K562 (cell line): ENCODE results near the gene ITGB2. TPM values are rescaled to one million over a fixed set of nuclear protein-coding genes. Genes with fewer than 3 reads are reported as not detected.

Source experiments
- ATAC-seq: fragments of 200-7000 bp; cut with Tn5 transposase; 3 replicates; pipeline ENCODE4 v1.9.1; 2020; ENCODE audit warnings: moderate library complexity
- BruUV-seq: library from RNA; stranded (reverse); fragments of 400-500 nt; replicated peaks from 2 replicates; lab custom pipeline; 2021; lab: Mats Ljungman, UMichigan
- CTCF ChIA-PET: fragments of 300-600 bp; formaldehyde crosslinking; extraction: SDS; loops from one replicate; lab custom pipeline; 2021; ENCODE audit warnings: low intra/inter-chr PET ratio; lab: Yijun Ruan, JAX
- POLR2A ChIA-PET: fragments of 300-600, 350-650 bp; sonication (Branson Sonifier 250); formaldehyde crosslinking; extraction: SDS; loops from one replicate; lab custom pipeline; 2021; ENCODE audit warnings: antibody characterized with exemption, inconsistent platforms; lab: Yijun Ruan, JAX
- DNase-seq, 4 experiments: peaks; one replicate each; pipeline versions ENCODE4 v3.0.0 to v3.0.0-alpha.2; 2011 to 2018; ENCODE audit warnings: low spot score in 3 of 4, mixed read lengths in 3 of 4; ENCODE audit errors: extremely low read depth in 1 of 4
- FAIRE-seq: peaks from 2 replicates; lab custom pipeline; 2011; peaks lifted over from hg19 to GRCh38; lab: Jason Lieb, UNC
- H2AFZ ChIP-seq: 2 replicates; pipeline ENCODE4 v1.6.0; 2011; ENCODE audit warnings: low read depth, low read length, control low read depth, inconsistent platforms
- H3K27ac ChIP-seq: fragments of 200-600 bp; 3 replicates; pipeline ENCODE4 v1.8.0; 2011; ENCODE audit warnings: low read depth, mild to moderate bottlenecking, control low read depth, inconsistent platforms, low read length, moderate library complexity, mixed read lengths; ENCODE audit errors: extremely low read depth
- H3K27me3 ChIP-seq, 2 experiments: fragments of 300-600 bp in 1 of 2; 2 replicates in 1 of 2; 3 replicates in 1 of 2; pipeline versions ENCODE4 v1.6.0 to v1.8.0; 2011; ENCODE audit warnings: inconsistent platforms in 2 of 2, low read length in 2 of 2, mild to moderate bottlenecking in 1 of 2, mixed read lengths in 1 of 2, moderate library complexity in 1 of 2; ENCODE audit not compliant: control insufficient read depth in 2 of 2, insufficient read depth in 2 of 2
- H3K36me3 ChIP-seq: fragments of 300-600 bp; 3 replicates; pipeline ENCODE4 v1.8.0; 2011; ENCODE audit warnings: mild to moderate bottlenecking, low read length, inconsistent platforms; ENCODE audit not compliant: control insufficient read depth, insufficient read depth
- H3K4me1 ChIP-seq, 2 experiments: fragments of 200-600 bp in 1 of 2; replicated peaks in 1 of 2; 2 replicates in 1 of 2; 3 replicates in 1 of 2; pipeline versions ENCODE4 v1.5.1 to v1.8.0; 2011; ENCODE audit warnings: inconsistent platforms in 2 of 2, low read length in 2 of 2, mild to moderate bottlenecking in 1 of 2, mixed read lengths in 1 of 2, moderate library complexity in 1 of 2; ENCODE audit not compliant: control insufficient read depth in 2 of 2, insufficient read depth in 2 of 2
- H3K4me2 ChIP-seq: 2 replicates; pipeline ENCODE4 v1.6.1; 2011; ENCODE audit warnings: low read length, control low read depth, inconsistent platforms, mixed read lengths; ENCODE audit not compliant: insufficient read depth
- H3K4me3 ChIP-seq: fragments of 200-600 bp; sonication (generic), shearing (Covaris generic); 2 replicates; pipeline ENCODE4 v1.5.1; 2016; ENCODE audit warnings: control low read depth, inconsistent platforms
- H3K79me2 ChIP-seq: fragments of 200-600 bp; 3 replicates; pipeline ENCODE4 v1.8.0; 2011; ENCODE audit warnings: low read length, inconsistent platforms; ENCODE audit not compliant: control insufficient read depth, insufficient read depth
- H3K9ac ChIP-seq, 2 experiments: 2 replicates each; pipeline versions ENCODE4 v1.6.0 to v1.6.1; 2011; ENCODE audit warnings: low read depth in 2 of 2, low read length in 2 of 2, control low read depth in 1 of 2, inconsistent platforms in 1 of 2, mild to moderate bottlenecking in 1 of 2, mixed read lengths in 1 of 2; ENCODE audit not compliant: insufficient read depth in 1 of 2
- H3K9me1 ChIP-seq: one replicate; pipeline ENCODE4 v1.6.0; 2011; ENCODE audit warnings: inconsistent platforms, mild to moderate bottlenecking, low read length, moderate library complexity; ENCODE audit not compliant: control insufficient read depth, insufficient read depth
- H3K9me3 ChIP-seq: replicated peaks from 2 replicates; pipeline ENCODE4 v1.5.1; 2011; ENCODE audit warnings: low read depth, low read length, inconsistent platforms; ENCODE audit not compliant: control insufficient read depth, insufficient read depth
- H4K20me1 ChIP-seq: replicated peaks from 2 replicates; pipeline ENCODE4 v1.6.1; 2011; ENCODE audit warnings: low read length, inconsistent platforms, mixed read lengths; ENCODE audit not compliant: control insufficient read depth, insufficient read depth
- CBX2 ChIP-seq: fragments of 200-600 bp; sonication (generic); IDR thresholded peaks from one replicate; pipeline ENCODE4 v1.6.1; 2012; ENCODE audit warnings: mild to moderate bottlenecking, low read length, inconsistent platforms; ENCODE audit not compliant: insufficient read depth, poor library complexity, severe bottlenecking
- CBX5 ChIP-seq: IDR thresholded peaks from 2 replicates; pipeline ENCODE4 v1.6.1; 2014; ENCODE audit warnings: low read depth, borderline replicate concordance
- E2F8 ChIP-seq: fragments of 450-650 bp; IDR thresholded peaks from 2 replicates; pipeline ENCODE4 v1.7.1; 2018; ENCODE audit warnings: mild to moderate bottlenecking, low read depth; ENCODE audit not compliant: partially characterized antibody
- KHSRP ChIP-seq: fragments of 450-650 bp; IDR thresholded peaks from 2 replicates; pipeline ENCODE4 v1.6.1; 2017
- KLF13 ChIP-seq: fragments of 450-650 bp; IDR thresholded peaks from 2 replicates; pipeline ENCODE4 v1.6.1; 2016; ENCODE audit warnings: missing genetic modification characterization, low read depth, mild to moderate bottlenecking, missing compliant biosample characterization, moderate library complexity, borderline replicate concordance
- LCOR ChIP-seq: sonication (generic); formaldehyde crosslinking; IDR thresholded peaks from 2 replicates; pipeline ENCODE4 v1.8.0; 2022; ENCODE audit warnings: mild to moderate bottlenecking, missing genetic modification reagents
- MEIS2 ChIP-seq: fragments of 450-650 bp; IDR thresholded peaks from 2 replicates; pipeline ENCODE4 v1.6.1; 2014; ENCODE audit warnings: mild to moderate bottlenecking; ENCODE audit not compliant: partially characterized antibody
- NCOR1 ChIP-seq: fragments of 450-650 bp; IDR thresholded peaks from 2 replicates; pipeline ENCODE4 v1.6.1; 2016; ENCODE audit warnings: mild to moderate bottlenecking, moderate library complexity
- NELFE ChIP-seq: IDR thresholded peaks from 2 replicates; pipeline ENCODE4 v1.6.1; 2011; ENCODE audit warnings: mild to moderate bottlenecking; ENCODE audit not compliant: insufficient read depth, insufficient read length
- PCBP1 ChIP-seq: fragments of 200-400 bp; formaldehyde crosslinking; IDR thresholded peaks from 2 replicates; pipeline ENCODE4 v1.6.1; 2018; ENCODE audit warnings: mild to moderate bottlenecking, low read depth, low read length; ENCODE audit not compliant: poor library complexity, severe bottlenecking
- PHB ChIP-seq: fragments of 250-450 bp; sonication (Bioruptor Pico); IDR thresholded peaks from 2 replicates; pipeline ENCODE4 v1.5.0; 2021
- PPARD ChIP-seq: fragments of 250-450 bp; sonication (Bioruptor Pico); IDR thresholded peaks from 2 replicates; pipeline ENCODE4 v1.8.0; 2022; ENCODE audit warnings: inconsistent platforms, mild to moderate bottlenecking, moderate library complexity
- PTRF ChIP-seq: fragments of 450-650 bp; IDR thresholded peaks from 2 replicates; pipeline ENCODE4 v1.6.1; 2016; ENCODE audit warnings: mild to moderate bottlenecking, missing genetic modification characterization, missing compliant biosample characterization
- RAD51 ChIP-seq: fragments of 450-650 bp; IDR thresholded peaks from 2 replicates; pipeline ENCODE4 v1.7.1; 2016; ENCODE audit warnings: low read depth, mild to moderate bottlenecking, borderline replicate concordance
- SREBF1 ChIP-seq: fragments of 150-350 bp; IDR thresholded peaks from 2 replicates; pipeline ENCODE4 v1.6.1; 2014; ENCODE audit warnings: antibody characterized with exemption, low read depth, low read length, borderline replicate concordance
- ZNF592 ChIP-seq: fragments of 450-650 bp; IDR thresholded peaks from 2 replicates; pipeline ENCODE4 v1.6.1; 2017; ENCODE audit warnings: antibody characterized with exemption, mild to moderate bottlenecking
- WGBS: fragments of 100-300 bp; shearing (Covaris generic); methylation state at CpG from one replicate; pipeline ENCODE4 v1.1.6; 2016; ENCODE audit warnings: low coverage, mixed read lengths; ENCODE audit not compliant: insufficient coverage; ENCODE audit errors: missing lambda C conversion rate; 5-methylcytosine and 5-hydroxymethylcytosine counted together
- in situ Hi-C: fragments of 300-500 bp; cut with MboI; formaldehyde crosslinking; loops from 4 replicates; pipeline ENCODE4 v1.15.0; 2018; ENCODE audit warnings: inconsistent platforms, mixed read lengths
- intact Hi-C: fragments of 100-400 bp; cut with micrococcal nuclease; formaldehyde crosslinking; loops from 2 replicates; pipeline ENCODE4 v1.14.2; 2022
- polyA plus RNA-seq, 8 experiments: library from polyadenylated mRNA; depleted of rRNA in 4 of 8; stranded (reverse) in 5 of 8; unstranded in 3 of 8; fragments of >200 nt; fragmentation: Nextera tagmentation in 2 of 8; fragmentation: Illumina TruSeq in 1 of 8; extraction: Ambion mirVana in 2 of 8; extraction: Trizol in 1 of 8; gene quantifications; 2 replicates each; pipeline versions ENCODE4 v1.2.1 to v1.2.3, GENCODE V29; 2011 to 2014; ENCODE audit warnings: inconsistent platforms in 1 of 8, missing spikeins in 1 of 8
- total RNA-seq, 7 experiments: library from RNA; depleted of rRNA in 6 of 7; stranded (reverse); fragments of >200 nt in 6 of 7; fragmentation: Illumina TruSeq in 2 of 7; extraction: Trizol in 2 of 7; gene quantifications; 2 replicates each; pipeline versions ENCODE4 v1.2.1 to v1.2.3, GENCODE V29; 2011 to 2021; ENCODE audit warnings: low replicate concordance in 1 of 7

ITGB2 gene
- total and polyA plus RNA-seq, 9 of the 15 experiments (the other 6 are each of a cell fraction or from before 2014, with no cell fraction given), result 0.07 to 1.3 (median 0.51) TPM; not detected in 2

- FAIRE-seq, result no peak
- peaks cover 42% of the 10 kb centered on the region for H4K20me1 ChIP-seq
- BruUV-seq, result no TSS peak
- H3K79me2 ChIP-seq, result peaks cover 87% of the 10 kb centered on the region
- no peaks in the 10 kb centered on the region for H3K9me3 ChIP-seq
- 90% methylated on average over 12 of the region's 12 CpGs for WGBS
- no peaks in the 10 kb centered on the region for H3K27me3 ChIP-seq
- POLR2A ChIA-PET, result interaction anchor here (0.9 to 1.1 kb wide), 4 partner anchors 8 to 76 kb away, joined by 3 to 5 read pairs (median 3); no protein-coding TSS in a partner anchor
- H2AFZ ChIP-seq, result no peak overlapping the region
- intact Hi-C loops, result no loop called here
- no peak for ATAC-seq
- DNase-seq, result no peak
- peaks cover 31 to 41% of the 10 kb centered on the region in 2 experiments for H3K4me1 ChIP-seq
- H3K36me3 ChIP-seq, result peaks cover 52% of the 10 kb centered on the region
- H3K4me2 ChIP-seq, result no peak overlapping the region
- H3K9ac ChIP-seq, result peak overlapping the region in 1 of 2 experiments; percentile 2; a peak in 2 of 4 replicates
- H3K4me3 ChIP-seq, result no peak overlapping the region
- peaks cover 13% of the 10 kb centered on the region for H3K9me1 ChIP-seq
- in situ Hi-C loops, result no loop called here
- CTCF ChIA-PET, result no interaction called here
- no peak overlapping the region; the same call in 2 of the 3 replicates for H3K27ac ChIP-seq
- TF ChIP-seq PHB (no peak), RAD51 (no peak), KLF13 (no peak), NCOR1 (no peak), SREBF1 (no peak), MEIS2 (no peak), CBX5 (no peak), NELFE (no peak), ZNF592 (no peak), KHSRP (no peak), LCOR (CRISPR knock-in tag) (no peak), PPARD (CRISPR knock-in tag) (no peak), PCBP1 (no peak), E2F8 (no peak), PTRF (no peak), CBX2 (no peak)
Measured at GRCh38 chr21:44865561-44866280, 55.0 kb downstream of the ITGB2 start.
